SU-DHL-6 (cell line): ENCODE data around the gene SUPT3H.

ENCODE experiments used
- H2AFZ ChIP-seq: fragments of 200-600 bp; sonication (generic); 2 replicates; pipeline ENCODE4 v1.6.1; 2014; ENCODE audit warnings: low read depth, mild to moderate bottlenecking, moderate library complexity, mixed read lengths, antibody characterized with exemption, low read length; ENCODE audit not compliant: severe bottlenecking
- H3F3A ChIP-seq: fragments of 200-600 bp; shearing (Covaris generic); 2 replicates; pipeline ENCODE4 v1.6.0; 2016; ENCODE audit warnings: antibody characterized with exemption, mild to moderate bottlenecking; ENCODE audit not compliant: insufficient read depth
- H3K27ac ChIP-seq: fragments of 200-600 bp; sonication (generic); 2 replicates; pipeline ENCODE4 v1.5.1; 2016; ENCODE audit warnings: low read depth, mild to moderate bottlenecking, low read length, moderate library complexity, mixed read lengths
- H3K27me3 ChIP-seq: fragments of 200-600 bp; sonication (generic), shearing (Covaris generic); 2 replicates; pipeline ENCODE4 v1.6.0; 2014; ENCODE audit warnings: mild to moderate bottlenecking, low read length
- H3K36me3 ChIP-seq: fragments of 200-600 bp; sonication (generic); 2 replicates; pipeline ENCODE4 v1.6.1; 2014; ENCODE audit warnings: mild to moderate bottlenecking, low read length, mixed read lengths
- H3K4me2 ChIP-seq: fragments of 300-600, 200-600 bp; shearing (Covaris generic), sonication (generic); 2 replicates; pipeline ENCODE4 v1.6.0; 2014; ENCODE audit warnings: low read length, low read depth, mild to moderate bottlenecking; ENCODE audit not compliant: poor library complexity, severe bottlenecking
- H3K4me3 ChIP-seq: fragments of 200-600 bp; sonication (generic); 2 replicates; pipeline ENCODE4 v1.5.1; 2014; ENCODE audit warnings: antibody characterized with exemption, low read length, mild to moderate bottlenecking, mixed read lengths; ENCODE audit not compliant: insufficient read depth, poor library complexity, severe bottlenecking
- H3K79me2 ChIP-seq: fragments of 200-600 bp; sonication (generic); 2 replicates; pipeline ENCODE4 v1.6.1; 2014; ENCODE audit warnings: mild to moderate bottlenecking, low read length, moderate library complexity; ENCODE audit not compliant: insufficient read depth
- H3K9ac ChIP-seq: fragments of 200-600 bp; sonication (generic); 2 replicates; pipeline ENCODE4 v1.7.0; 2014; ENCODE audit warnings: mild to moderate bottlenecking, low read length
- H3K9me2 ChIP-seq: fragments of 200-600 bp; sonication (generic); replicated peaks from 2 replicates; pipeline ENCODE4 v1.6.1; 2014; ENCODE audit warnings: low read length; ENCODE audit not compliant: insufficient read depth
- H3K9me3 ChIP-seq: fragments of 200-600 bp; sonication (generic); 2 replicates; pipeline ENCODE4 v1.6.1; 2014; ENCODE audit warnings: low read length, mixed read lengths; ENCODE audit not compliant: insufficient read depth
- H4K20me1 ChIP-seq: fragments of 200-600 bp; sonication (generic); 2 replicates; pipeline ENCODE4 v1.6.1; 2014; ENCODE audit warnings: low read depth, mild to moderate bottlenecking, antibody characterized with exemption, low read length, moderate library complexity, mixed read lengths
- CTCF ChIP-seq: fragments of 200-600 bp; sonication (generic); IDR thresholded peaks from one replicate; pipeline ENCODE4 v1.5.1; 2017; ENCODE audit warnings: antibody characterized with exemption, mild to moderate bottlenecking, low read length, moderate library complexity; ENCODE audit not compliant: insufficient read depth, poor library complexity, severe bottlenecking
- EZH2phosphoT487 ChIP-seq: fragments of 200-600 bp; sonication (generic), shearing (Covaris generic); conservative IDR thresholded peaks from 2 replicates; pipeline ENCODE4 v1.6.1; 2018; ENCODE audit warnings: mild to moderate bottlenecking, antibody characterized with exemption, low read length, moderate library complexity, mixed read lengths

The SUPT3H gene

DNA sequence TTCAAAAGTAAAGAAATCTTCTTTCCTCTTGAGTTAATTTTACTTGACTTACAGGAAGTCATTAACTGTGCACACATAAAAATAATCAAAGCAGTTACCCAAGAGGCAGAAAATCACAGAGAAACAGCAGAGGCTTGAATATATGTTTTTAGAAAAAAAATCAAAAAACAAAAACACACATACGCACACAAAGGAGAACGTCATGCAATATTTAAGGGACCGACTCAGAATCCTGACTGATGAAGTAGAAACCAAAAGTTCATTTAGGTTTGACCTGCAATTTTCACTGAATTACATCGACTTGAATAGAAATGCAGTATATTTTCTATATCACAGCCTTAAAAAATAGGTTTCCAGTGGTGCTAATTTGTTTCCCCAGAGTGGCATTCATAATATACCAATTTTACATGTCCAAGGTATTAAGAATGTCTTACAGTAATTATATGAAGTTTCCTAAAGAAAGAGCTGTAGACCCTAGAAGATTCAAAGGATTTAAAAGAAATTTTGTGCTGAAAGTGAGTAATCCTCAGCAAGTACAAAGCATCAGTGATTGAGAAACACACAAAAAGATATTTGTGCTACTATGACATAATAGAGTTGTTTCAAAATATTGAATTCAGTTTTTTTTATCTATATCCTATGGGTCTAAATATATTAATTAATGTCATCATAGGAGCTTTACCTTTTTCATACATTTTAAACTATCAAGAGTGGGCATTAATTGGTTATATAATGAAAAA is 408.1 kb downstream of the SUPT3H start:
- Histone ChIP-seq H3K4me3 (no peak overlapping the region), H4K20me1 (no peaks in the 10 kb centered on the region), H2AFZ (no peak overlapping the region), H3K9me2 (no peaks in the 10 kb centered on the region), H3K27me3 (no peaks in the 10 kb centered on the region), H3K79me2 (no peaks in the 10 kb centered on the region), H3K9ac (no peak overlapping the region), H3K4me2 (no peak overlapping the region), H3F3A (no peaks in the 10 kb centered on the region), H3K9me3 (peaks cover 19% of the 10 kb centered on the region; the same call in 1 of the 2 replicates), H3K36me3 (no peaks in the 10 kb centered on the region), H3K27ac (no peak overlapping the region)
- no peak for TF ChIP-seq CTCF
- no peak for TF ChIP-seq EZH2phosphoT487

- Histone ChIP-seq H3K9me3 (peaks cover 5% of the 10 kb centered on the region; the same call in 1 of the 2 replicates), H4K20me1 (no peaks in the 10 kb centered on the region), H3K27me3 (no peaks in the 10 kb centered on the region), H3F3A (no peaks in the 10 kb centered on the region), H3K9me2 (no peaks in the 10 kb centered on the region), H3K27ac (no peak overlapping the region), H3K4me2 (no peak overlapping the region), H3K4me3 (no peak overlapping the region), H2AFZ (no peak overlapping the region), H3K36me3 (no peaks in the 10 kb centered on the region), H3K79me2 (no peaks in the 10 kb centered on the region), H3K9ac (no peak overlapping the region)
- TF ChIP-seq CTCF (no peak), EZH2phosphoT487 (no peak)
Measured at GRCh38 chr6:44967481-44967880, 410.3 kb downstream of the SUPT3H start.

- H3K79me2 ChIP-seq: no peaks in the 10 kb centered on the region
- no peaks in the 10 kb centered on the region for H3K9me3 ChIP-seq
- H2AFZ ChIP-seq: no peak overlapping the region
- H3F3A ChIP-seq: no peaks in the 10 kb centered on the region
- H3K27ac ChIP-seq: no peak overlapping the region
- H3K4me3 ChIP-seq: no peak overlapping the region
- no peaks in the 10 kb centered on the region for H3K9me2 ChIP-seq
- TF ChIP-seq CTCF (no peak), EZH2phosphoT487 (no peak)
- no peak overlapping the region for H3K9ac ChIP-seq
- no peaks in the 10 kb centered on the region for H3K27me3 ChIP-seq
- H3K4me2 ChIP-seq: no peak overlapping the region
- no peaks in the 10 kb centered on the region for H3K36me3 ChIP-seq
- H4K20me1 ChIP-seq: no peaks in the 10 kb centered on the region
Measured at GRCh38 chr6:44966449-44967092, 411.2 kb downstream of the SUPT3H start.
